ENCODE measurements around the gene LOX. TPM values are rescaled to one million over a fixed set of nuclear protein-coding genes. Genes with fewer than 3 reads are reported as not detected.

The LOX gene
- total RNA-seq, 1 experiment from 2014 or later = 8.7 TPM

- intact Hi-C loops (cut with micrococcal nuclease; ENCODE audit: unreplicated experiment) = no loop called here
- no peak for DNase-seq
- Mint-ChIP-seq H3K4me3 (ENCODE audit: low read depth, unreplicated experiment) (no peak overlapping the region), H3K27me3 (ENCODE audit: unreplicated experiment) (no peaks in the 10 kb centered on the region), H3K36me3 (ENCODE audit: insufficient read depth, unreplicated experiment) (no peaks in the 10 kb centered on the region), H3K9me3 (ENCODE audit: low read depth, unreplicated experiment) (no peaks in the 10 kb centered on the region), H3K27ac (ENCODE audit: unreplicated experiment) (no peak overlapping the region), H3K4me1 (ENCODE audit: low read depth, unreplicated experiment) (no peaks in the 10 kb centered on the region)
- CTCF ChIA-PET = no interaction called here
- BruUV-seq (replicated peaks) = no TSS peak
- no peak for TF ChIP-seq CTCF (IDR thresholded peaks at IDR 0.05; ENCODE audit: unreplicated experiment)
Measured at GRCh38 chr5:122118356-122118948, 40.4 kb upstream of the LOX start.

GRCh38 chr5:122114501-122114900 lies 36.4 kb upstream of the LOX start:
- intact Hi-C loops (cut with micrococcal nuclease; ENCODE audit: unreplicated experiment) = no loop called here
- CTCF ChIA-PET = no interaction called here
- H3K36me3 Mint-ChIP-seq (ENCODE audit: insufficient read depth, unreplicated experiment) = no peaks in the 10 kb centered on the region

DNA sequence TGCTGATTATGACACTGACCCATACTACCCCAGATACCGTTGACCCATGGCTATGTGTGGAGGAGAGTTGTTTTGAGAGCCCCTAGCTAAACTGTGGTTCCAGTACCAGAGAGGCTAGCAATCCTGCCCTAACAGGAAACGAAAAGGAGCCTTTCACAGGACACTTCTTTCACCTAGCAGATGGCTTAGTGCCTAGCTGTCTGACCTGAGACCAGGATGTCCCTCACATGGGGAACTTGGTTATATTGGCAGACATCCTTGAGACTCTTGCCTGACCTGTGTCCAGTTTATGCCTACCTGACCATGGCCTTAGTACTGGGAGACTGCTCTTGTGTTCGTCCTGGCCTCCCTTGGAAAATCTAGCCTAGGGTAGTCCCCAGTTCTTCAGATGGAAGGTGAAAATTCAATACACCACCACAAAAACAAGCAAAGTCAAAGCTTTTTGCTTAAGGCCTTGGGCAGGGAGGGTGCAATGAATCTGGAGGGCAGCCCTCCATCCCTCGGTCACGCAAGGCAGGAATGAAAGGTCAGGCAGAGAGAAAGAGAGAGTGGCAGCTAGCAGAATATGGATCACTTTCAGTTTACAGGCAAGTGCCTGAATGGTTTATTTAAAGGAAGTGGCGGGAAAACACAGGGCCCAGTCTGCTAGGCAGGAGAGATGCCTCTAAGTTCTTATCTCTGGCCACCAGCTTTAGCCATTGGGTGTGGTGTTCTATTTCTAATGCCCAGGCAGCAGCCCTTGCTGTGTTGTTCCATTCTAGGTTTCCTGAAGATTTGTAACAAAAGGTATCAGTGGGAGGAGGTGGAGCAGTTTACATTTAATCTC lies 34.9 kb upstream of the LOX start:
- no peaks in the 10 kb centered on the region for H3K36me3 Mint-ChIP-seq (ENCODE audit: insufficient read depth, unreplicated experiment)
- BruUV-seq (replicated peaks) = no TSS peak
- CTCF ChIA-PET = no interaction called here
- H3K9me3 Mint-ChIP-seq (ENCODE audit: low read depth, unreplicated experiment) = no peaks in the 10 kb centered on the region
- no peak for DNase-seq
- intact Hi-C loops (cut with micrococcal nuclease; ENCODE audit: unreplicated experiment) = no loop called here
- H3K4me1 Mint-ChIP-seq (ENCODE audit: low read depth, unreplicated experiment) = peaks cover 8% of the 10 kb centered on the region
- H3K27me3 Mint-ChIP-seq (ENCODE audit: unreplicated experiment) = no peaks in the 10 kb centered on the region
- no peak overlapping the region for H3K4me3 Mint-ChIP-seq (ENCODE audit: low read depth, unreplicated experiment)
- H3K27ac Mint-ChIP-seq (ENCODE audit: unreplicated experiment) = no peak overlapping the region
- TF ChIP-seq CTCF (IDR thresholded peaks at IDR 0.05; ENCODE audit: unreplicated experiment) = no peak

More at GRCh38 chr5:122114501-122114900, 36.4 kb upstream of the LOX start:
- no peaks in the 10 kb centered on the region for H3K27me3 Mint-ChIP-seq (ENCODE audit: unreplicated experiment)
- no TSS peak for BruUV-seq (replicated peaks)
- H3K4me1 Mint-ChIP-seq (ENCODE audit: low read depth, unreplicated experiment) = peaks cover 8% of the 10 kb centered on the region
- no peak for DNase-seq
- H3K4me3 Mint-ChIP-seq (ENCODE audit: low read depth, unreplicated experiment) = no peak overlapping the region
- no peak for TF ChIP-seq CTCF (IDR thresholded peaks at IDR 0.05; ENCODE audit: unreplicated experiment)
- no peaks in the 10 kb centered on the region for H3K9me3 Mint-ChIP-seq (ENCODE audit: low read depth, unreplicated experiment)
- H3K27ac Mint-ChIP-seq (ENCODE audit: unreplicated experiment) = no peak overlapping the region

DNA sequence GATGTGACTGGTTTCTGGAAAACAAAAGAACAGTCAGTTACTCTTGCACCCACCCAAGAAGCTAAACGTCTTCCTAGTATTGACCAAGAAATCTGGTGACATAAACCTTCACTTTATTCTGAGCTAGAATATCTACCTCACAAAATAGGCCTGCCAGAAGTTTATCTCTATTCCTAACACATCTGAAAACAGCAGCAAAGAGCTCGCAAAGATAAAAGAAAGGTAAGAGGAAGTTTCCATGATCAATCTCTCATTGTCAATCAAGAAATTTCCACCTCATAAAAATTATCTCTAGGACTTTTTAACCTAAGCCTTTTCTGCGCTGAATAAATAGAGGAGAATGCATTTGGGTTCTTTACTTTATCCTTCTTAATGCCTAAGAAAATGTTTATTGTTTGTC lies 34.0 kb upstream of the LOX start:
- no peaks in the 10 kb centered on the region for H3K9me3 Mint-ChIP-seq (ENCODE audit: low read depth, unreplicated experiment)
- CTCF ChIA-PET = no interaction called here
- H3K36me3 Mint-ChIP-seq (ENCODE audit: insufficient read depth, unreplicated experiment) = no peaks in the 10 kb centered on the region
- BruUV-seq (replicated peaks) = no TSS peak
- no peak for TF ChIP-seq CTCF (IDR thresholded peaks at IDR 0.05; ENCODE audit: unreplicated experiment)
- no peak overlapping the region for H3K27ac Mint-ChIP-seq (ENCODE audit: unreplicated experiment)
- H3K4me1 Mint-ChIP-seq (ENCODE audit: low read depth, unreplicated experiment) = peaks cover 8% of the 10 kb centered on the region
- no peak for DNase-seq
- intact Hi-C loops (cut with micrococcal nuclease; ENCODE audit: unreplicated experiment) = no loop called here
- no peaks in the 10 kb centered on the region for H3K27me3 Mint-ChIP-seq (ENCODE audit: unreplicated experiment)
- no peak overlapping the region for H3K4me3 Mint-ChIP-seq (ENCODE audit: low read depth, unreplicated experiment)

Data from Calu3 (cell line).